Epidermal melanocyte (primary cell): ENCODE data around the gene ANKRD44.

Experiments
- DNase-seq: peaks from one replicate; pipeline ENCODE4 v3.0.0; 2011; ENCODE audit warnings: low spot score; ENCODE audit not compliant: insufficient read length

ANKRD44 gene

GRCh38 chr2:197147942-197148341 lies 162.6 kb downstream of the ANKRD44 start:
- DNase-seq, result no peak

- no peak for DNase-seq
These were observed 163.6 kb downstream of the ANKRD44 start for GRCh38 chr2:197146995-197147394.

- no peak for DNase-seq
These were observed 165.0 kb downstream of the ANKRD44 start for GRCh38 chr2:197145471-197146056.

- DNase-seq, result no peak
These were observed 166.4 kb downstream of the ANKRD44 start for GRCh38 chr2:197144183-197144582.

- no peak for DNase-seq
These were observed 168.7 kb downstream of the ANKRD44 start for GRCh38 chr2:197141702-197142473.

- no peak for DNase-seq
These were observed 170.5 kb downstream of the ANKRD44 start for GRCh38 chr2:197140045-197140444.

GRCh38 chr2:197138506-197138905 lies 172.1 kb downstream of the ANKRD44 start:
- no peak for DNase-seq

GRCh38 chr2:197137826-197138477 lies 172.6 kb downstream of the ANKRD44 start:
- DNase-seq, result no peak

- no peak for DNase-seq
These were observed 173.3 kb downstream of the ANKRD44 start for GRCh38 chr2:197137231-197137630.

- DNase-seq, result no peak
These were observed 174.1 kb downstream of the ANKRD44 start for GRCh38 chr2:197136452-197136851.

GRCh38 chr2:197135806-197136205 lies 174.8 kb downstream of the ANKRD44 start:
- no peak for DNase-seq

- no peak for DNase-seq
These were observed 176.4 kb downstream of the ANKRD44 start for GRCh38 chr2:197134206-197134605.

GRCh38 chr2:197131558-197131855 lies 179.1 kb downstream of the ANKRD44 start:
- no peak for DNase-seq

GRCh38 chr2:197130318-197130717 lies 180.3 kb downstream of the ANKRD44 start:
- DNase-seq, result no peak

GRCh38 chr2:197128897-197129296 lies 181.7 kb downstream of the ANKRD44 start:
- DNase-seq, result no peak

- DNase-seq, result no peak
These were observed 182.5 kb downstream of the ANKRD44 start for GRCh38 chr2:197128126-197128525.

- DNase-seq, result no peak
These were observed 183.8 kb downstream of the ANKRD44 start for GRCh38 chr2:197126630-197127352.

GRCh38 chr2:197124639-197125390 lies 185.8 kb downstream of the ANKRD44 start:
- DNase-seq, result no peak

GRCh38 chr2:197122821-197123220 lies 187.8 kb downstream of the ANKRD44 start:
- DNase-seq, result no peak

GRCh38 chr2:197121756-197122385 lies 188.7 kb downstream of the ANKRD44 start:
- DNase-seq, result no peak

GRCh38 chr2:197121255-197121654 lies 189.3 kb downstream of the ANKRD44 start:
- DNase-seq, result no peak
